HEK293 (cell line): ENCODE measurements around the gene CMIP.

Experiments
- CTCF ChIA-PET: fragments of 350-600 bp; formaldehyde crosslinking; extraction: SDS; loops from one replicate; lab custom pipeline; 2021; ENCODE audit warnings: antibody characterized with exemption; lab: Yijun Ruan, JAX
- POLR2A ChIA-PET: fragments of 300-600 bp; formaldehyde crosslinking; extraction: SDS; loops from one replicate; lab custom pipeline; 2020; ENCODE audit warnings: antibody characterized with exemption, inconsistent platforms; lab: Yijun Ruan, JAX
- H3K27ac ChIP-seq: fragments of 200-500 bp; sonication (Bioruptor generic); 2 replicates; pipeline ENCODE4 v1.5.1; 2014; ENCODE audit warnings: low read depth, low read length, control low read depth, inconsistent platforms; ENCODE audit errors: extremely low read depth
- H3K36me3 ChIP-seq, 2 experiments: fragments of 200-500 bp in 1 of 2; sonication (Bioruptor generic) in 1 of 2; 1 replicate in 1 of 2; 2 replicates in 1 of 2; pipeline ENCODE4 v1.5.1; 2014 to 2017; ENCODE audit warnings: inconsistent platforms in 2 of 2, low read length in 2 of 2; ENCODE audit not compliant: control insufficient read depth in 2 of 2, insufficient read depth in 1 of 2
- H3K4me1 ChIP-seq: fragments of 200-500 bp; sonication (Bioruptor generic); 2 replicates; pipeline ENCODE4 v1.5.1; 2014; ENCODE audit warnings: mild to moderate bottlenecking, low read length, inconsistent platforms; ENCODE audit not compliant: control insufficient read depth, insufficient read depth
- H3K4me3 ChIP-seq: 2 replicates; pipeline ENCODE4 v1.5.1; 2011; ENCODE audit warnings: low read depth, mild to moderate bottlenecking, control low read depth, low read length, moderate library complexity
- H3K9me3 ChIP-seq: fragments of 200-500 bp; sonication (Bioruptor generic); 2 replicates; pipeline ENCODE4 v1.5.1; 2014; ENCODE audit warnings: low read depth, low read length, inconsistent platforms; ENCODE audit not compliant: control insufficient read depth, insufficient read depth
- MEIS1 ChIP-seq: sonication (generic); formaldehyde crosslinking; IDR thresholded peaks from 2 replicates; pipeline ENCODE4 v1.8.1; 2022; ENCODE audit warnings: missing genetic modification reagents, mild to moderate bottlenecking, borderline replicate concordance
- MYNN ChIP-seq: fragments of 450-650 bp; formaldehyde crosslinking; IDR thresholded peaks from 2 replicates; pipeline ENCODE4 v1.5.1; 2016; ENCODE audit warnings: missing biosample characterization, missing genetic modification characterization, borderline replicate concordance
- OSR2 ChIP-seq: fragments of 450-650 bp; formaldehyde crosslinking; IDR thresholded peaks from 2 replicates; pipeline ENCODE4 v1.5.1; 2016; ENCODE audit warnings: missing biosample characterization, missing genetic modification characterization
- REST ChIP-seq: fragments of 450-650 bp; formaldehyde crosslinking; IDR thresholded peaks from 2 replicates; pipeline ENCODE4 v1.5.1; 2016; ENCODE audit warnings: missing biosample characterization, missing genetic modification characterization
- WT1 ChIP-seq: fragments of 450-650 bp; formaldehyde crosslinking; IDR thresholded peaks from 2 replicates; pipeline ENCODE4 v1.5.1; 2016; ENCODE audit warnings: missing biosample characterization, missing genetic modification characterization
- ZFP41 ChIP-seq: fragments of 450-650 bp; formaldehyde crosslinking; IDR thresholded peaks from 2 replicates; pipeline ENCODE4 v1.5.1; 2016; ENCODE audit warnings: missing biosample characterization, missing genetic modification characterization, borderline replicate concordance
- ZNF146 ChIP-seq: fragments of 450-650 bp; formaldehyde crosslinking; IDR thresholded peaks from 2 replicates; pipeline ENCODE4 v1.5.1; 2016; ENCODE audit warnings: missing biosample characterization, missing genetic modification characterization
- ZNF239 ChIP-seq: fragments of 450-650 bp; formaldehyde crosslinking; IDR thresholded peaks from 2 replicates; pipeline ENCODE4 v1.5.1; 2016; ENCODE audit warnings: missing biosample characterization, missing genetic modification characterization
- ZNF292 ChIP-seq: fragments of 450-650 bp; formaldehyde crosslinking; IDR thresholded peaks from 2 replicates; pipeline ENCODE4 v1.5.1; 2016; ENCODE audit warnings: low read depth, missing biosample characterization, missing genetic modification characterization, borderline replicate concordance
- ZNF394 ChIP-seq: fragments of 450-650 bp; formaldehyde crosslinking; IDR thresholded peaks from 2 replicates; pipeline ENCODE4 v1.5.1; 2016; ENCODE audit warnings: missing biosample characterization, missing genetic modification characterization, mild to moderate bottlenecking, moderate library complexity, borderline replicate concordance
- ZNF510 ChIP-seq: fragments of 450-650 bp; formaldehyde crosslinking; IDR thresholded peaks from 2 replicates; pipeline ENCODE4 v1.5.1; 2018; ENCODE audit warnings: mild to moderate bottlenecking, missing genetic modification characterization, missing biosample characterization; ENCODE audit not compliant: insufficient replicate concordance
- ZNF596 ChIP-seq: fragments of 450-650 bp; IDR thresholded peaks from 2 replicates; pipeline ENCODE4 v1.5.0; 2018; ENCODE audit warnings: missing biosample characterization, mild to moderate bottlenecking, missing genetic modification characterization, moderate library complexity
- ZNF626 ChIP-seq: fragments of 450-650 bp; sonication (Bioruptor Pico); formaldehyde crosslinking; IDR thresholded peaks from 2 replicates; pipeline ENCODE4 v1.5.1; 2018; ENCODE audit warnings: missing biosample characterization, missing genetic modification characterization, inconsistent platforms
- TF ChIP-seq, protein P1 (sequence below): fragments of 450-650 bp; IDR thresholded peaks from 2 replicates; pipeline ENCODE4 v1.5.1; 2018; ENCODE audit warnings: missing biosample characterization, mild to moderate bottlenecking, missing genetic modification characterization
- TF ChIP-seq, protein P2 (sequence below): fragments of 450-650 bp; formaldehyde crosslinking; IDR thresholded peaks from 2 replicates; pipeline ENCODE4 v1.5.1; 2016; ENCODE audit warnings: missing biosample characterization, missing genetic modification characterization, borderline replicate concordance
- TF ChIP-seq, protein P3 (sequence below): fragments of 450-650 bp; formaldehyde crosslinking; IDR thresholded peaks from 2 replicates; pipeline ENCODE4 v1.5.1; 2017; ENCODE audit warnings: missing biosample characterization, missing genetic modification characterization

CMIP gene

DNA sequence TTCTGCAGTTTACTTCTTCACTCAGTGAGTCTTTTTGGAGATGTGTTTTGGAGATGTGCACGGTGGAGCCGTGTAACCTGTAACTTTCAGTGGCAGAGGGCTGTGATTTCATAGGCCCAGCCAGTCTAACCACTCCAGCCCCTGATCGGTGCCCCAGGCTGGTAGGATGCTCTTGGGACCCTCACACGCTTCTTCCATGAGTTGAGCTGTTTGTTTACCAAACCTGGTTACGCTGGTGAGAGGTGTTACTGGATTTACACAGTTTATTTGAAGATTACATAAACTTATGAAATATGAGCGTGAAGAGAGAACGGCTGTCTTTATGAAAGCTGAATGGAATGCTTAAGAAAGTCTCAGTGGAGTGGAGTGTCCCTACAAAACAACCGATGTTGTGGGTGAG lies 96.7 kb downstream of the CMIP start (continued):
- TF ChIP-seq, protein P1, sequence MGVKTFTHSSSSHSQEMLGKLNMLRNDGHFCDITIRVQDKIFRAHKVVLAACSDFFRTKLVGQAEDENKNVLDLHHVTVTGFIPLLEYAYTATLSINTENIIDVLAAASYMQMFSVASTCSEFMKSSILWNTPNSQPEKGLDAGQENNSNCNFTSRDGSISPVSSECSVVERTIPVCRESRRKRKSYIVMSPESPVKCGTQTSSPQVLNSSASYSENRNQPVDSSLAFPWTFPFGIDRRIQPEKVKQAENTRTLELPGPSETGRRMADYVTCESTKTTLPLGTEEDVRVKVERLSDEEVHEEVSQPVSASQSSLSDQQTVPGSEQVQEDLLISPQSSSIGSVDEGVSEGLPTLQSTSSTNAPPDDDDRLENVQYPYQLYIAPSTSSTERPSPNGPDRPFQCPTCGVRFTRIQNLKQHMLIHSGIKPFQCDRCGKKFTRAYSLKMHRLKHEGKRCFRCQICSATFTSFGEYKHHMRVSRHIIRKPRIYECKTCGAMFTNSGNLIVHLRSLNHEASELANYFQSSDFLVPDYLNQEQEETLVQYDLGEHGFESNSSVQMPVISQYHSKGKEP (tag by site-specific recombination), result no peak

DNA sequence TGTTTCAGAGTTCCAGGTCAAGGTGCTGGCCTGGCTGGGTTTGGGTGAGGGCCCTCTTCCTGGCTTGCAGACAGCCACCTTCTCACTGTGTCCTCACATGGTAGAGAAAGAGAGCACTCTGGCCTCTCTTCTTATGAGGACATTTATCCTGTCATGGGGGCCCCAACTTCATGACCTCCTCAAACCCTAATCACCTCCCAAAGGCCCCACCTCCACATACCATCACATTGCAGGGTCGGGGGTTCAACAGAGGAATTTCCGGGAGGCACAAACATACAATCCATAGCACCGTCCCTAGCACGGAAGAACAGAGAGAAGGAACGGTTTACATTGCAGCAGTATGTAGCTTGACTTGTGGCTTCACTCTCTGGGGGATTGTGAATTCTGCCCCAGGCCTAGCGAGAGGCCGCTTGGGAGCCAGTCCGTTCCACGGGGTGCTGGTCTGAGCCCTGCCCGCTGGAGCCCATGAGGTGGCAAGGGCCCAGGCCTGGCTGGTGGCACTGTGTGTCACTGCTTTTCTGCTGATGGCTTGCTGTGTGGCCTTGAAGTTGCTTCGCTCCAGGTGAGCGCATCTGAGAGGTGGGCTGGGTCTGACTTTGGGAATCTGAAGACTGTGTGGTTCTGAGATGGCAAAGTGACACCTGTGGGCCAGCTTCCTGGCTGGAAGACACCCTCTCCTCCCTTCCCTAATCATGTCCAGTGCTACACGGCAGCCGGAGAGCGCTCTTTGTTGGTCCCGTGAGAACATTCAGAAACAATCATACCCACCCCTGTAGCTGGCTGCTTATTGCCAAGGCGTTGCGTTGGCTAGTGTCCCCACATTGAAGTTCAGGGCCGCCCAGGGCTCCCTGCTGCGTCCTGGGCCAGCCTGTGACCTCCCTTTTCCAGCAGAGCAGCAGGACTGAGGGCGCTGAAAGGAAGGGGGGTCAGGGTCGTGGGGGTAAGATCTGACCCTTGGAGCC lies 98.3 kb downstream of the CMIP start:
- H3K27ac ChIP-seq, result no peak overlapping the region
- TF ChIP-seq ZNF239 (tag by site-specific recombination), result no peak
- TF ChIP-seq ZNF626, result no peak
- TF ChIP-seq MEIS1, result no peak
- TF ChIP-seq ZNF394 (tag by site-specific recombination), result no peak
- TF ChIP-seq ZFP41 (tag by site-specific recombination), result no peak
- TF ChIP-seq OSR2 (tag by site-specific recombination), result no peak
- TF ChIP-seq ZNF596, result no peak
- no peak for TF ChIP-seq ZNF292 (tag by site-specific recombination)
- TF ChIP-seq, protein P2, sequence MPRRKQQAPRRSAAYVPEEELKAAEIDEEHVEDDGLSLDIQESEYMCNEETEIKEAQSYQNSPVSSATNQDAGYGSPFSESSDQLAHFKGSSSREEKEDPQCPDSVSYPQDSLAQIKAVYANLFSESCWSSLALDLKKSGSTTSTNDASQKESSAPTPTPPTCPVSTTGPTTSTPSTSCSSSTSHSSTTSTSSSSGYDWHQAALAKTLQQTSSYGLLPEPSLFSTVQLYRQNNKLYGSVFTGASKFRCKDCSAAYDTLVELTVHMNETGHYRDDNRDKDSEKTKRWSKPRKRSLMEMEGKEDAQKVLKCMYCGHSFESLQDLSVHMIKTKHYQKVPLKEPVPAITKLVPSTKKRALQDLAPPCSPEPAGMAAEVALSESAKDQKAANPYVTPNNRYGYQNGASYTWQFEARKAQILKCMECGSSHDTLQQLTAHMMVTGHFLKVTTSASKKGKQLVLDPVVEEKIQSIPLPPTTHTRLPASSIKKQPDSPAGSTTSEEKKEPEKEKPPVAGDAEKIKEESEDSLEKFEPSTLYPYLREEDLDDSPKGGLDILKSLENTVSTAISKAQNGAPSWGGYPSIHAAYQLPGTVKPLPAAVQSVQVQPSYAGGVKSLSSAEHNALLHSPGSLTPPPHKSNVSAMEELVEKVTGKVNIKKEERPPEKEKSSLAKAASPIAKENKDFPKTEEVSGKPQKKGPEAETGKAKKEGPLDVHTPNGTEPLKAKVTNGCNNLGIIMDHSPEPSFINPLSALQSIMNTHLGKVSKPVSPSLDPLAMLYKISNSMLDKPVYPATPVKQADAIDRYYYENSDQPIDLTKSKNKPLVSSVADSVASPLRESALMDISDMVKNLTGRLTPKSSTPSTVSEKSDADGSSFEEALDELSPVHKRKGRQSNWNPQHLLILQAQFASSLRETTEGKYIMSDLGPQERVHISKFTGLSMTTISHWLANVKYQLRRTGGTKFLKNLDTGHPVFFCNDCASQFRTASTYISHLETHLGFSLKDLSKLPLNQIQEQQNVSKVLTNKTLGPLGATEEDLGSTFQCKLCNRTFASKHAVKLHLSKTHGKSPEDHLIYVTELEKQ (tag by site-specific recombination), result no peak
- TF ChIP-seq REST (tag by site-specific recombination), result no peak
- TF ChIP-seq, protein P3, sequence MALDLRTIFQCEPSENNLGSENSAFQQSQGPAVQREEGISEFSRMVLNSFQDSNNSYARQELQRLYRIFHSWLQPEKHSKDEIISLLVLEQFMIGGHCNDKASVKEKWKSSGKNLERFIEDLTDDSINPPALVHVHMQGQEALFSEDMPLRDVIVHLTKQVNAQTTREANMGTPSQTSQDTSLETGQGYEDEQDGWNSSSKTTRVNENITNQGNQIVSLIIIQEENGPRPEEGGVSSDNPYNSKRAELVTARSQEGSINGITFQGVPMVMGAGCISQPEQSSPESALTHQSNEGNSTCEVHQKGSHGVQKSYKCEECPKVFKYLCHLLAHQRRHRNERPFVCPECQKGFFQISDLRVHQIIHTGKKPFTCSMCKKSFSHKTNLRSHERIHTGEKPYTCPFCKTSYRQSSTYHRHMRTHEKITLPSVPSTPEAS (tag by site-specific recombination), result no peak
- TF ChIP-seq MYNN, result no peak
- TF ChIP-seq ZNF146 (tag by site-specific recombination), result no peak
- no peak for TF ChIP-seq ZNF510 (tag by site-specific recombination)
- no peak for TF ChIP-seq WT1 (tag by site-specific recombination)
- H3K9me3 ChIP-seq, result no peaks in the 10 kb centered on the region
- ChIA-PET POLR2A (no interaction called here), CTCF (no interaction called here)
- H3K4me1 ChIP-seq, result peaks cover 6% of the 10 kb centered on the region; the same call in 1 of the 2 replicates
- H3K36me3 ChIP-seq, result no peaks in the 10 kb centered on the region
- no peak overlapping the region for H3K4me3 ChIP-seq
